Middle frontal gyrus (tissue), 1 donor: ENCODE results near the gene C1S.
"Not testable (repeated sequence)": the region's sequence is repeated elsewhere in the genome, so short reads cannot be mapped to it uniquely, and the experiment has no call there.

Experiments
- DNase-seq: peaks from one replicate; pipeline ENCODE4 v3.0.0-alpha.2; 2015; ENCODE audit warnings: low spot score; ENCODE audit errors: extremely low spot score

Gene C1S

GRCh38 chr12:7060353-7060954, at the start of gene C1S:
C1S (plus strand) TSS chr12:7060718; CDS start chr12:7061913, 1,195 bp downstream.
- DNase-seq: peak; percentile 11

- not testable (repeated sequence) for DNase-seq
These were observed 49.1 kb upstream of the C1S start for GRCh38 chr12:7011398-7011797.

GRCh38 chr12:7012024-7012607, 48.4 kb upstream of the C1S start:
- DNase-seq: no peak

GRCh38 chr12:7013101-7013500, 47.4 kb upstream of the C1S start:
- no peak for DNase-seq

GRCh38 chr12:7015555-7016370, 44.8 kb upstream of the C1S start:
- DNase-seq: no peak

- no peak for DNase-seq
These were observed 43.5 kb upstream of the C1S start for GRCh38 chr12:7016958-7017571.

- no peak for DNase-seq
These were observed 42.6 kb upstream of the C1S start for GRCh38 chr12:7017870-7018349.

- peak; percentile 88 for DNase-seq
These were observed 42.0 kb upstream of the C1S start, which contains the start of gene LPCAT3 for GRCh38 chr12:7018350-7019042. LPCAT3 (minus strand) TSS chr12:7018476; CDS start chr12:7018424, 52 bp downstream.

- DNase-seq: no peak
These were observed 41.4 kb upstream of the C1S start for GRCh38 chr12:7019043-7019569.

GRCh38 chr12:7021956-7022355, 38.6 kb upstream of the C1S start:
- no peak for DNase-seq

- DNase-seq: no peak
These were observed 37.4 kb upstream of the C1S start for GRCh38 chr12:7023114-7023513.

GRCh38 chr12:7026854-7027253, 33.7 kb upstream of the C1S start:
- no peak for DNase-seq

GRCh38 chr12:7031306-7031705, 29.2 kb upstream of the C1S start:
- no peak for DNase-seq

GRCh38 chr12:7032990-7033389, 27.5 kb upstream of the C1S start:
- no peak for DNase-seq

- no peak for DNase-seq
These were observed 26.1 kb upstream of the C1S start for GRCh38 chr12:7034464-7034863.

GRCh38 chr12:7035463-7035862, 25.1 kb upstream of the C1S start:
- DNase-seq: no peak

- DNase-seq: not testable (repeated sequence)
These were observed 23.1 kb upstream of the C1S start for GRCh38 chr12:7037411-7037810.

GRCh38 chr12:7038591-7038990, 21.9 kb upstream of the C1S start:
- DNase-seq: no peak

GRCh38 chr12:7039403-7039802, 21.1 kb upstream of the C1S start:
- DNase-seq: no peak

- DNase-seq: no peak
These were observed 17.7 kb upstream of the C1S start for GRCh38 chr12:7042842-7043241.

- DNase-seq: no peak
These were observed 14.6 kb upstream of the C1S start for GRCh38 chr12:7045913-7046312.
